Mucosa of rectum (tissue), 2 donors: ENCODE results near the gene PRKCA.

Experiments
- H3K27ac ChIP-seq, 2 donors: one replicate each; pipeline ENCODE4 v1.7.0; 2013; ENCODE audit warnings: inconsistent platforms in 2 of 2, low read depth in 2 of 2, low read length in 2 of 2
- H3K27me3 ChIP-seq, 2 donors: one replicate each; pipeline ENCODE4 v1.7.0; 2013; ENCODE audit warnings: low read length in 2 of 2; ENCODE audit not compliant: control insufficient read depth in 2 of 2, insufficient read depth in 2 of 2
- H3K36me3 ChIP-seq, 2 donors: one replicate each; pipeline ENCODE4 v1.7.0; 2013; ENCODE audit warnings: low read length in 2 of 2; ENCODE audit not compliant: control insufficient read depth in 2 of 2, insufficient read depth in 2 of 2
- H3K4me1 ChIP-seq, 2 donors: one replicate each; pipeline ENCODE4 v1.7.0; 2013; ENCODE audit warnings: low read length in 2 of 2, mild to moderate bottlenecking in 1 of 2; ENCODE audit not compliant: control insufficient read depth in 2 of 2, insufficient read depth in 2 of 2
- H3K4me3 ChIP-seq, 2 donors: one replicate each; pipeline ENCODE4 v1.7.0; 2013; ENCODE audit warnings: low read length in 2 of 2
- H3K9ac ChIP-seq, 2 donors: one replicate each; pipeline ENCODE4 v1.7.0; 2013; ENCODE audit warnings: low read length in 2 of 2, low read depth in 1 of 2, mild to moderate bottlenecking in 1 of 2
- H3K9me3 ChIP-seq, 2 donors: one replicate each; pipeline ENCODE4 v1.7.0; 2013; ENCODE audit warnings: low read length in 2 of 2; ENCODE audit not compliant: control insufficient read depth in 2 of 2
- donor health status: healthy.
- donor health status: Normal muscosa, but diverticular disease.

Gene PRKCA

GRCh38 chr17:66573078-66573477, 270.7 kb downstream of the PRKCA start:
- Histone ChIP-seq H3K36me3 (no peaks in the 10 kb centered on the region), H3K27me3 (no peaks in the 10 kb centered on the region), H3K27ac (no peak overlapping the region), H3K9ac (no peak overlapping the region), H3K4me3 (no peak overlapping the region), H3K4me1 (no peaks in the 10 kb centered on the region), H3K9me3 (no peaks in the 10 kb centered on the region)

GRCh38 chr17:66574123-66574522, 271.7 kb downstream of the PRKCA start:
- Histone ChIP-seq H3K4me3 (no peak overlapping the region), H3K4me1 (no peaks in the 10 kb centered on the region), H3K27me3 (no peaks in the 10 kb centered on the region), H3K9ac (no peak overlapping the region), H3K36me3 (no peaks in the 10 kb centered on the region), H3K9me3 (no peaks in the 10 kb centered on the region), H3K27ac (no peak overlapping the region)

- Histone ChIP-seq H3K9ac (no peak overlapping the region), H3K9me3 (no peaks in the 10 kb centered on the region), H3K4me1 (no peaks in the 10 kb centered on the region), H3K27ac (no peak overlapping the region), H3K4me3 (no peak overlapping the region), H3K27me3 (no peaks in the 10 kb centered on the region), H3K36me3 (no peaks in the 10 kb centered on the region)
Observed at GRCh38 chr17:66576473-66576872, 274.1 kb downstream of the PRKCA start.

GRCh38 chr17:66577041-66577440, 274.6 kb downstream of the PRKCA start:
- Histone ChIP-seq H3K4me1 (no peaks in the 10 kb centered on the region), H3K27ac (no peak overlapping the region), H3K4me3 (no peak overlapping the region), H3K36me3 (no peaks in the 10 kb centered on the region), H3K9me3 (no peaks in the 10 kb centered on the region), H3K9ac (no peak overlapping the region), H3K27me3 (no peaks in the 10 kb centered on the region)

- no peaks in the 10 kb centered on the region for H3K27me3 ChIP-seq
- H3K27ac ChIP-seq: no peak overlapping the region
- H3K36me3 ChIP-seq: no peaks in the 10 kb centered on the region
- no peak overlapping the region for H3K4me3 ChIP-seq
- H3K9me3 ChIP-seq: no peaks in the 10 kb centered on the region
- H3K4me1 ChIP-seq: no peaks in the 10 kb centered on the region
- no peak overlapping the region for H3K9ac ChIP-seq
Observed at GRCh38 chr17:66578781-66579489, 276.5 kb downstream of the PRKCA start.

- Histone ChIP-seq H3K9me3 (no peaks in the 10 kb centered on the region), H3K36me3 (no peaks in the 10 kb centered on the region), H3K4me1 (no peaks in the 10 kb centered on the region), H3K27ac (no peak overlapping the region), H3K9ac (no peak overlapping the region), H3K4me3 (no peak overlapping the region), H3K27me3 (no peaks in the 10 kb centered on the region)
Observed at GRCh38 chr17:66579556-66579955, 277.1 kb downstream of the PRKCA start.

- H3K27me3 ChIP-seq: no peaks in the 10 kb centered on the region
- no peak overlapping the region for H3K4me3 ChIP-seq
- H3K36me3 ChIP-seq: no peaks in the 10 kb centered on the region
- H3K27ac ChIP-seq: peak overlapping the region in 1 of 2 donors; percentile 13
- H3K4me1 ChIP-seq: no peaks in the 10 kb centered on the region
- no peaks in the 10 kb centered on the region for H3K9me3 ChIP-seq
- no peak overlapping the region for H3K9ac ChIP-seq
Observed at GRCh38 chr17:66580184-66580955, 278.0 kb downstream of the PRKCA start.

- no peak overlapping the region for H3K9ac ChIP-seq
- H3K4me1 ChIP-seq: no peaks in the 10 kb centered on the region
- H3K9me3 ChIP-seq: no peaks in the 10 kb centered on the region
- H3K27me3 ChIP-seq: no peaks in the 10 kb centered on the region
- H3K36me3 ChIP-seq: no peaks in the 10 kb centered on the region
- no peak overlapping the region for H3K27ac ChIP-seq
- no peak overlapping the region for H3K4me3 ChIP-seq
Observed at GRCh38 chr17:66580956-66581391, 278.6 kb downstream of the PRKCA start.

GRCh38 chr17:66582373-66583111, 280.1 kb downstream of the PRKCA start:
- no peaks in the 10 kb centered on the region for H3K27me3 ChIP-seq
- no peaks in the 10 kb centered on the region for H3K9me3 ChIP-seq
- no peak overlapping the region for H3K27ac ChIP-seq
- no peaks in the 10 kb centered on the region for H3K36me3 ChIP-seq
- no peak overlapping the region for H3K4me3 ChIP-seq
- H3K9ac ChIP-seq: no peak overlapping the region
- no peaks in the 10 kb centered on the region for H3K4me1 ChIP-seq
